Stimulated activated CD4-positive, alpha-beta T cell treated with anti-CD3 and anti-CD28 coated beads, TNF-alpha, amount 100 ng/mL, for 48 hours (primary cell): Measurements from ENCODE around the gene ITGB8.
A peak's percentile ranks its signal among the peaks of the same experiment; 100 is the strongest.

Experiments
- DNase-seq, 3 donors: peaks; one replicate each; pipeline ENCODE4 v3.0.0-alpha.2; 2020; ENCODE audit warnings: low read depth in 3 of 3

The ITGB8 gene

GRCh38 chr7:20417675-20418382 lies 87.1 kb downstream of the ITGB8 start:
- no peak for DNase-seq

GRCh38 chr7:20424500-20424899 lies 93.8 kb downstream of the ITGB8 start:
- DNase-seq, result no peak

- no peak for DNase-seq
These were observed 100.0 kb downstream of the ITGB8 start for GRCh38 chr7:20430664-20431063.

- no peak for DNase-seq
These were observed 100.4 kb downstream of the ITGB8 start for GRCh38 chr7:20431146-20431545.

- no peak for DNase-seq
These were observed 101.4 kb downstream of the ITGB8 start for GRCh38 chr7:20432071-20432470.

DNA sequence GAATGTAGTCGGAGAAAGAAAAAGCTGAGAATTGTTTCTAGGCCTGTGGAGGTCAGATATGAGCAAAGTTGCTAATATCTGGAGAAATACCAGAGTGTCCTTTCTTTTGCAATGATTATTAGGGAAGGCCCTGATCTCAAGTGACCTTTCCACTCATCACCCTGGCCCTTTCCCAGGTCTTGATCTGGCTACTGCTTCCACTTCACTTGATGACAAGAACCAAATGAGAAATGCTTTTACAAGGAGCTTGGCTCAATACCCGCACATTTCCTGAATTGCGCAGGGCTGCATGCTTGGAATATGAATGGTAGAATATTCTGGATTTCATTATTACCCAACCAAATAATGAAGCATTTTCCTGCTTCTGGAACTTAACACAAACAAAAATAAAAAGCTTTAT lies 104.6 kb downstream of the ITGB8 start:
- no peak for DNase-seq

DNA sequence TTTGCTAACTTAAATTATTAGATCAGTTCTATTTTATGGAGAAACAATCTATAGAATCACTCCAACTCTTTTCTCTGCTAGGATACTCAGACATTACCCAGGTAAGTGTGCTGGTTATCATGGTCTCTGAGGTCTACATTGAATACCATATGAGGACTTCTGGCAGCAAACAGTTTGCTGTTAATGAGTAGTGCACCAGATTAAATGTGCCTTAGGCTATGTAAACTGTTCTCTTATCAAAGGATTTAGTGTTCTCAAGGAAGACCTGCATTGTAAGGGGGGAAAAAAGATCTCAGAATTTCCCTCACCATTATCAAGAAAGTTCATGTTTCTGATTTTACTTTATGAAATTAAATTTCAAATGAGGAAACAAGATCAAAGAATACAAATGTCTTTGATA lies 107.5 kb downstream of the ITGB8 start:
- DNase-seq, result no peak

DNA sequence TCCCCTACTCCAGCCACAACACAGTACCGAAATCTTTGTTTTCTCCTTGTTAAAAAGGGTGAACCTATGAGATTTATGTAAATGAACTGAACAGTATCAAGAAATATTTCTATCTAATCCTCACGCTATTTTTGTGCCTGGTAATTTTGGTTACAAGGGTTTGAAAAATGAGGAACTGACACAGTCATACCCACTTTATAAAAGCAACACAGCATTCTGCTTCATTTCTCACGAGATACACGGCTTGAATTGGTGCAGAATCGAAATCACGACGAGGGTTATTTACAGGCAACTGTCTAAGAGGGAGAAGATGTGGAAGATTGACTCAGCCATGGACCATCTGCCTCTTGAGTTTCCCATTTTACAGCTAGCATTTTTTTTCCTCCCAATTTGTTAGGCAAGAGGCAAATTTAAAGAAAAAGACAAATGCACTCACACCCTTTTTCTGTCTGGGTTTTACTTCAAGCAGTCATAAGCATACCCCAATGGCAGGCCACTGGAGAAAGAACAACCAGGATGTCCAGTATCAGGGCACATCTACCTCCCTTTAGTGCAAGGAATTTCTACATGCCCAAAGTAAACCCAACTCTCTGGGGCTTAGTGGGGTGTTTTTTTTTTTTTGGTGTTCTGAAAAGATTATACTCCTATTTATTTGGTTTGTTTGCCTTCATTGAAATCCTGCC lies 108.1 kb downstream of the ITGB8 start:
- DNase-seq, result no peak

GRCh38 chr7:20439416-20440185 lies 108.9 kb downstream of the ITGB8 start:
- DNase-seq, result no peak

- DNase-seq, result peak in 1 of 3 donors; percentile 2
These were observed 109.9 kb downstream of the ITGB8 start for GRCh38 chr7:20440472-20441105.

DNA sequence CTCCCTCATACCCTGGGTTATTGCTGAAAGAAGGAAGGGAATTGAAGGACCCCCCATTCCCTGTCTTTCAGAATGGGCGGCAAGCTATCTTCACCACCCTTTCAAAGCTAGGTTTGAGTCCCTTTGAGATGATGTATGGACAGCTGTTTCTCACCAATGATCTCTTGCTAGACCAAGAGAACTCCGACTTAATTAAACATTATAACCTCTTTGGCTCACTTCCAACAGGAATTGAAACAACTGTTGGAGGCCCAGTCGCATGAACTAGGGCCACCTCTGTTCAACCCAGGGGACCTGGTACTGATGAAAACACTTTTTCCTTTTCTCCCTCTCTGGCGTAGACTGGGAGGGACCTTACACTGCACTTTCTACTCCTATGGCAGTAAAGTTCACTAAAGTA lies 110.6 kb downstream of the ITGB8 start:
- DNase-seq, result no peak

- no peak for DNase-seq
These were observed 111.3 kb downstream of the ITGB8 start for GRCh38 chr7:20441991-20442441.

DNA sequence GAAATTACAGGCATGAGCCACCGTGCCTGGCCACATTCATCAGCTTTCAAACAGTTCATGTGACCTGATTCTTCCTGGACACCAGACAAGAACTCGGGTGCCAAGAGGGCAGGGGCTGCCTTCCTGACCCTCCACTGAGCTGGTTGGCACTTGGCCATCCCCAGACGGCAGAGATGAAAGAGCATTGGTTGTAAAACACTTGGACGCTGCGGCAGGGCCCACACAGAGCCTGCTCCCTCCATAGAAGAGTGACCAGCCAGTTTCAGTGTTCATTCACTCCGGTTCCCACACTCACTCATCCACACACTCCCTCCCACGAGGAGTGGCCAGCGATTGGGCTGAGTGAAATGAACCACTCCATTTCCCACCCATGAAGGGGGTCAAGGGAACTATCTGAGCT lies 112.3 kb downstream of the ITGB8 start:
- DNase-seq, result no peak

DNA sequence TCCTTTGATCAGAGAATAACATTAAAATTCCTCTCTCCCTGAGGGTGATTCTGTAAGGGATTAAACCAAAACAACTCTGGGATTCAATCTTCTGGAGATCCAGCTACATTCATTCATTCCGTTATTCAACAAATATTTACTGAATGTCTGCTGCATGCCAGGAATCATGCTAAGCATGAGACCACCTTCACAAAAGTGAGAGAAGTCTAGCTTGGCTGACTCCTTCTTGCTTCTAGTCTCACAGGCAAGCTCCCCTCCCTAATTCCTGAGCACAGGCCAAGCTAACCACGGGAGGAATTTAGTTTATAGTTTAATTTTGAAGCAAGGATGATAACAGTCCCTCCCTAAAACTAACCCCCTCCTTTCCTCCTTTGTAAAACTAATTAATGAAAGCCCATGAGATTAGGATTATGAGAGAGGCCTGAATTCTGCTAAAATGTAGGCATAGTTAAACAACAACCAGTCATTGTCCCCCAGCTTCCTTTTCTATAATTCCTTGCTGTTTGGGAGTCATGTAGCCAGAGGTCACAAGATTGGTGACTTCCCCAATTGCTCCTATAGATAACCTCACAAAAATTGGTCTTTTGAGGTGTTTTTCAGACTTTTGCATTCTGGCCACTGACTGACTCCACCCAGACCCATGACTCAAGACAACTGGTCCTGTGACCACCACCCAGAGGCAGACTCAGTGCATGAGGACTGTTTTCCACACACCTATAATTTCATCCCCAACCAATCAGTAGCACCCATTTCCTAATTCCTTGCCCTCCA lies 113.5 kb downstream of the ITGB8 start:
- DNase-seq, result no peak

DNA sequence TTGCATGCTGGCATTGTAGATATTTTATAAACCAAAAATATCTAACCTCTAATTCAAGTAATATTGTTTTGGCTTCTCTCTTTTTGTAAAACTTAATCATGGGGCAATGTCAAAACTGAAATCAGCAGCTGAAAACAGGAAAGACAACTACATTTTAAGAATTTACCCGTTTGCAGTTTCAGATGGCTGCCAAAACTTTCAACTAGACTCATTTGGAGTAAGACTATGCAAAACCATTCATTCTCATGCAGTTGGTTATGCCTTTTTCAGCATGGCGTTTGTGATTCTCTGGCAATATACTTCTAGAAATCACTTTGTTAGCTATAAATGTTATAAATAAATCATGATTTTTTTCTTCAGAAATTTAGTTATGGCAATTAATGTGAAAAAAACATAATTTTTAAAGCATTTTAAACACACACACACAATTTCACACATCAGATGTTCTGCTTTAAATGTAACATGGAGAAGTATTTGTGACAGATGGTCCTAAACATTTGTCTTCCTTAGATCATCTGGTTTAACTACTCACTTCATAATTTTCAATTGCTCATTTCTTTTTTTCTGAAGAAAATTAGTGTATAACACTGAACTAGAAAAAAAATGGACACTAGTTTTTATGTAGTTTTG lies 116.4 kb downstream of the ITGB8 start:
- DNase-seq, result no peak

DNA sequence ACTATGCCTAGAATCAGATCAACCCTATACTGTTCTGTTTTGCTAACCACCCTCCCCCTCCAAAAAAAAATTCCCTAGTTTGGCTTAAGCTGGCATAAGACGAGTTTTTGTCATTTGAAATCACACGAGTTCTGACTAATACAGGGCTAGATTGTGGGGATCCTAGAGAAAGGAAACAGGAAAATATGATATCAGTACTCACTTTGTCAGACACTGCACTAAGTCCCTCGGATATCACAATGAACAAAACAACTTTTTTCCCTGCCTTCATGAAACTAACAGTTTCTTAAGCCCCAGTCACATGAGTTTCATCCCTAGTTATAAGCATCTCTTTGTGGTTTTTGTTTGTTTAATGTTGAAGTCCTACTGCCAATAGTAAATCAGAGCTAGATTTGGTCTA lies 118.5 kb downstream of the ITGB8 start:
- DNase-seq, result no peak

GRCh38 chr7:20450536-20450935 lies 119.8 kb downstream of the ITGB8 start:
- DNase-seq, result no peak

DNA sequence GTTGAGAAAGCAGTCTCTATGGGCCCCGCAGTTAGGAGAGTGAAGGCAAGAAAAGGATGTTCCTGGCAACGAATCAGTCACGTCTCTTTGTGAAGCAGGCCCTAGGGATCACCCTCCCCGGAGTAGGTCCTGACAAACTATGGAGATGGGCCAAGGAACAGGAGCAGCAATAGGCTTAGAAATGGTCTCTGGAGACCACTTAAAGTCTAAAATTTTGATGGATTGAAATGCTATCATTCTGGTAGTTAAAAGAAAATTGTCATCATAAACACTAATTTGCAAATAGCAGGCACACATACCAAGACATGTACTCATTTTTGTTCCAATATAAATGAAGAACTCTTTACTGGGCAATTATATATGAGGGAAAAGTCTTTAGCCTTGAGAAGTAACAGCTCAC lies 123.5 kb downstream of the ITGB8 start:
- DNase-seq, result no peak

GRCh38 chr7:20456701-20457100 lies 126.0 kb downstream of the ITGB8 start:
- no peak for DNase-seq

GRCh38 chr7:20458521-20458920 lies 127.8 kb downstream of the ITGB8 start:
- DNase-seq, result no peak

DNA sequence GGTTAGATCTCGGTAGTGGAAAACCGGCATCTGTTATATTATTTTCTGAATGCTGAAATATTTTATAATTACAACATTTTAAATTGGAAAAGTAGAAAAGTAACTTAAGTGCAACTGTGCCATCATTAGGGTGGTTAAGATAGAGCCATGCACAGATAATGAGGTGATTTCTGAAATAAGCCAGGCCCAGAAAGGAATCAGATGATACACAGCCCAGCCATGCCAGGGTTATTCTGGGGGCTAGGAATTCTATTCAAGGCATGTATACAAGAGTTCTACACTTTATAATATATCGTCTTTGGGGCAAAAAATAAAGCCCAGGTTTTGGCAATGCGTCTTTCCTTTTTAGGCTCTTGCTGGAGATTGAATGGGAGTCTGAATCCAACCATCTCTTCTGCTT lies 128.7 kb downstream of the ITGB8 start:
- no peak for DNase-seq
